B cell (primary cell): ENCODE results near the gene UNCX. TPM values are rescaled to one million over a fixed set of nuclear protein-coding genes. Genes with fewer than 3 reads are reported as not detected.
"Not testable (repeated sequence)": the region's sequence is repeated elsewhere in the genome, so short reads cannot be mapped to it uniquely, and the experiment has no call there.

ENCODE experiments used
- ATAC-seq: fragments of 200-7000 bp; cut with Tn5 transposase; one replicate; pipeline ENCODE4 v1.10.0; 2021; ENCODE audit warnings: low read depth, mild to moderate bottlenecking, moderate number of reproducible peaks, moderate library complexity
- CTCF ChIA-PET: fragments of 350-600 bp; sonication (Branson Sonifier 250); formaldehyde crosslinking; loops from one replicate; lab custom pipeline; 2021; ENCODE audit warnings: antibody characterized with exemption, inconsistent platforms; lab: Charles Lee
- POLR2A ChIA-PET: fragments of 350-600 bp; sonication (Branson Sonifier 250); formaldehyde crosslinking; loops from one replicate; lab custom pipeline; 2021; ENCODE audit warnings: antibody characterized with exemption; lab: Charles Lee
- DNase-seq: peaks from one replicate; pipeline ENCODE4 v3.0.0; 2013
- H2AFZ ChIP-seq: 2 replicates; pipeline ENCODE4 v1.6.1; 2012; ENCODE audit warnings: mild to moderate bottlenecking, low read depth, low read length; ENCODE audit not compliant: insufficient read depth, poor library complexity, severe bottlenecking
- H3K27ac ChIP-seq, 2 donors: 1 replicate in 1 of 2; 2 replicates in 1 of 2; pipeline ENCODE4 v1.5.1; 2012 to 2013; ENCODE audit warnings: low read length in 2 of 2, mild to moderate bottlenecking in 2 of 2, moderate library complexity in 1 of 2
- H3K27me3 ChIP-seq, 4 experiments: fragments of 200-600 bp in 1 of 4; sonication (generic) in 1 of 4; replicated peaks in 1 of 4; 1 replicate in 2 of 4; 2 replicates in 2 of 4; pipeline versions ENCODE4 v1.6.1 to v1.7.0; 2013 to 2016; ENCODE audit warnings: low read length in 3 of 4, mild to moderate bottlenecking in 2 of 4, mixed read lengths in 1 of 4, moderate library complexity in 1 of 4; ENCODE audit not compliant: insufficient read depth in 4 of 4, control insufficient read depth in 3 of 4; ENCODE audit errors: control extremely low read depth in 1 of 4
- H3K36me3 ChIP-seq, 2 experiments: replicated peaks in 1 of 2; 1 replicate in 1 of 2; 2 replicates in 1 of 2; pipeline versions ENCODE4 v1.6.1 to v1.7.1; 2013; ENCODE audit warnings: low read length in 1 of 2; ENCODE audit not compliant: insufficient read depth in 2 of 2, control insufficient read depth in 1 of 2; ENCODE audit errors: control extremely low read depth in 1 of 2, extremely low read depth in 1 of 2
- H3K4me1 ChIP-seq, 2 donors: fragments of 200-600 bp in 1 of 2; sonication (generic) in 1 of 2; 1 replicate in 1 of 2; 2 replicates in 1 of 2; pipeline versions ENCODE4 v1.5.1 to v1.6.1; 2013 to 2017; ENCODE audit warnings: low read length in 2 of 2; ENCODE audit not compliant: control insufficient read depth in 2 of 2, insufficient read depth in 2 of 2
- H3K4me2 ChIP-seq: replicated peaks from 2 replicates; pipeline ENCODE3; 2012; ENCODE audit warnings: mild to moderate bottlenecking, low read depth, low read length; ENCODE audit not compliant: poor library complexity, severe bottlenecking
- H3K4me3 ChIP-seq, 5 experiments: fragments of 200-600 bp in 1 of 5; sonication (generic) in 1 of 5; 1 replicate in 3 of 5; 2 replicates in 2 of 5; pipeline versions ENCODE4 v1.5.1 to v1.7.0; 2011 to 2016; ENCODE audit warnings: low read length in 4 of 5, mild to moderate bottlenecking in 4 of 5, low read depth in 2 of 5, control low read depth in 1 of 5, moderate library complexity in 1 of 5; ENCODE audit not compliant: insufficient read depth in 1 of 5; ENCODE audit errors: control extremely low read depth in 1 of 5, extremely low read depth in 1 of 5
- H3K79me2 ChIP-seq: fragments of 200-600 bp; sonication (generic); one replicate; pipeline ENCODE4 v1.6.0; 2016; ENCODE audit warnings: low read length; ENCODE audit not compliant: control insufficient read depth, insufficient read depth
- H3K9ac ChIP-seq: fragments of 200-600 bp; sonication (generic); 2 replicates; pipeline ENCODE4 v1.6.1; 2017; ENCODE audit warnings: mild to moderate bottlenecking, low read length, moderate library complexity
- H3K9me3 ChIP-seq, 3 donors: one replicate each; pipeline versions ENCODE4 v1.6.1 to v1.7.1; 2013; ENCODE audit warnings: low read length in 2 of 3; ENCODE audit not compliant: control insufficient read depth in 2 of 3, insufficient read depth in 1 of 3; ENCODE audit errors: control extremely low read depth in 1 of 3
- H4K20me1 ChIP-seq: 2 replicates; pipeline ENCODE4 v1.6.0; 2012; ENCODE audit warnings: mild to moderate bottlenecking, low read length; ENCODE audit not compliant: insufficient read depth, control insufficient read depth, poor library complexity, severe bottlenecking
- H3K27ac Mint-ChIP-seq: one replicate; pipeline ENCODE4 v1.8.0; 2021; ENCODE audit warnings: mixed read lengths
- H3K27me3 Mint-ChIP-seq: one replicate; pipeline ENCODE4 v1.8.0; 2021; ENCODE audit warnings: mixed read lengths
- H3K4me1 Mint-ChIP-seq: one replicate; pipeline ENCODE4 v1.8.0; 2021; ENCODE audit warnings: mixed read lengths
- H3K4me3 Mint-ChIP-seq: one replicate; pipeline ENCODE4 v1.8.0; 2021; ENCODE audit warnings: mixed read lengths
- H3K9me3 Mint-ChIP-seq: one replicate; pipeline ENCODE4 v1.8.0; 2022; ENCODE audit warnings: mixed read lengths; ENCODE audit not compliant: insufficient read depth
- EZH2 ChIP-seq: IDR thresholded peaks from 2 replicates; pipeline ENCODE4 v1.6.1; 2012; ENCODE audit warnings: borderline replicate concordance, low read depth, mild to moderate bottlenecking, moderate library complexity, low read length; ENCODE audit not compliant: insufficient read depth, poor library complexity, severe bottlenecking
- WGBS: methylation state at CpG from one replicate; pipeline ENCODE4 v1.1.5; 2013; ENCODE audit warnings: missing lambda C conversion rate; ENCODE audit not compliant: insufficient coverage; 5-methylcytosine and 5-hydroxymethylcytosine counted together
- intact Hi-C: fragments of 100-400 bp; cut with micrococcal nuclease; formaldehyde crosslinking; loops from one replicate; pipeline ENCODE4 v1.10.0; 2022
- polyA plus RNA-seq: library from polyadenylated mRNA; depleted of rRNA; stranded (reverse); fragments of >200 nt; gene quantifications from 2 replicates; pipeline ENCODE4 v1.2.3, GENCODE V29; 2012
- total RNA-seq, 2 donors: library from RNA; stranded (reverse); fragments of 120-200 nt in 1 of 2; gene quantifications; 1 replicate in 1 of 2; 2 replicates in 1 of 2; pipeline versions ENCODE4 v1.2.3 to v1.2.4, GENCODE V29; 2013 to 2022
- TF ChIP-seq, protein P1 (sequence below): fragments of 200-600 bp; IDR thresholded peaks from one replicate; pipeline ENCODE4 v1.8.0; 2022; ENCODE audit warnings: antibody characterized with exemption, mild to moderate bottlenecking

The UNCX gene
- total and polyA plus RNA-seq, 2 donors (not counting 1 experiment from before 2014, with no cell fraction given): not detected

DNA sequence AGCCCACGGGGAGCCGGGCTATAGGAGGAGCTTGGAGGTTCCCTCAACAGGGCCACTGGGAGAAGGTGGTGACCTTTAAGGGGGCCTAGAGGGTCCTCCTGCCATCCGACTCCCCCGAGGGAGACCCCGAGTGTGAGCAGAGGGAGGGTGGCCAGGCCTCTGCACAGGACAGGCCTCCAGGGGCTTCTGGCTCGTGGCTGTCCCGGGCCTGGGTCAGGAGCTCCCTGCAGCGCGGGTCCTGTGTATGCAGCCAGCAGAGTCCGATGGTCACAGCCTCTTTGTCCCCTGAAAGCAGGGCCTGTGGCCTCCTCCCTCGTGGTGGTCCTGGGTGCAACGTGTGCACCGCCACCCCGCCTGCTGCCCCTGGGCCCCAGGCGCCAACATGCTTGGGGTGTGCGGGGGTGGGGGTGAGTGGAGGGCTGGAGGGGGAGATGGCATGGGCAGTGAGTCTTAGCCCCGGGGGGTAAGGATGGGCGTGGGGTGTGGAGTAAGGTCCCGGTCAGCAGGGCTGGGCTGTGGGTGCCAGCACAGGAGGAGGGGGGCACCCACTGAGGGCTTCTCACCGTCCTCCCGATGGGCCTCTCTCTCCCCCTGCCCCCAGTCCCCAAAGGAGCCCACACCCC lies 27.1 kb downstream of the UNCX start:
- 65% methylated on average over 14 of the region's 21 CpGs for WGBS
- Histone ChIP-seq H3K9ac (no peak overlapping the region), H4K20me1 (no peaks in the 10 kb centered on the region), H2AFZ (no peak overlapping the region), H3K27ac (no peak overlapping the region), H3K36me3 (no peaks in the 10 kb centered on the region), H3K27me3 (peaks cover 0 to 26% (median 0%) of the 10 kb centered on the region in 4 experiments), H3K4me2 (no peak overlapping the region), H3K9me3 (no peaks in the 10 kb centered on the region), H3K79me2 (no peaks in the 10 kb centered on the region), H3K4me3 (no peak overlapping the region), H3K4me1 (no peaks in the 10 kb centered on the region)
- POLR2A ChIA-PET: no interaction called here
- intact Hi-C loops: no loop called here
- no peaks in the 10 kb centered on the region for H3K9me3 Mint-ChIP-seq
- DNase-seq (no peak), ATAC-seq (no peak)
- peaks cover 25% of the 10 kb centered on the region for H3K27me3 Mint-ChIP-seq
- TF ChIP-seq, protein P1, sequence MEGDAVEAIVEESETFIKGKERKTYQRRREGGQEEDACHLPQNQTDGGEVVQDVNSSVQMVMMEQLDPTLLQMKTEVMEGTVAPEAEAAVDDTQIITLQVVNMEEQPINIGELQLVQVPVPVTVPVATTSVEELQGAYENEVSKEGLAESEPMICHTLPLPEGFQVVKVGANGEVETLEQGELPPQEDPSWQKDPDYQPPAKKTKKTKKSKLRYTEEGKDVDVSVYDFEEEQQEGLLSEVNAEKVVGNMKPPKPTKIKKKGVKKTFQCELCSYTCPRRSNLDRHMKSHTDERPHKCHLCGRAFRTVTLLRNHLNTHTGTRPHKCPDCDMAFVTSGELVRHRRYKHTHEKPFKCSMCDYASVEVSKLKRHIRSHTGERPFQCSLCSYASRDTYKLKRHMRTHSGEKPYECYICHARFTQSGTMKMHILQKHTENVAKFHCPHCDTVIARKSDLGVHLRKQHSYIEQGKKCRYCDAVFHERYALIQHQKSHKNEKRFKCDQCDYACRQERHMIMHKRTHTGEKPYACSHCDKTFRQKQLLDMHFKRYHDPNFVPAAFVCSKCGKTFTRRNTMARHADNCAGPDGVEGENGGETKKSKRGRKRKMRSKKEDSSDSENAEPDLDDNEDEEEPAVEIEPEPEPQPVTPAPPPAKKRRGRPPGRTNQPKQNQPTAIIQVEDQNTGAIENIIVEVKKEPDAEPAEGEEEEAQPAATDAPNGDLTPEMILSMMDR: no peak
- TF ChIP-seq EZH2: no peak
- no peak overlapping the region for H3K4me3 Mint-ChIP-seq
- no peak overlapping the region for H3K27ac Mint-ChIP-seq
- no peaks in the 10 kb centered on the region for H3K4me1 Mint-ChIP-seq
- CTCF ChIA-PET: interaction anchor here (1.0 kb wide), 1 partner anchor 38 kb away, joined by 3 read pairs; no protein-coding TSS in a partner anchor

GRCh38 chr7:1260244-1260635 lies 27.6 kb downstream of the UNCX start:
- H3K27ac ChIP-seq: no peak overlapping the region
- CTCF ChIA-PET: interaction anchor here (1.0 kb wide), 1 partner anchor 39 kb away, joined by 3 read pairs; no protein-coding TSS in a partner anchor
- H3K36me3 ChIP-seq: no peaks in the 10 kb centered on the region
- H3K4me1 ChIP-seq: no peaks in the 10 kb centered on the region
- no peak overlapping the region for H3K4me2 ChIP-seq
- H3K4me3 ChIP-seq: no peak overlapping the region
- 79% methylated on average over 20 of the region's 21 CpGs for WGBS
- no peak for ATAC-seq
- no peak overlapping the region for H2AFZ ChIP-seq
- H3K9ac ChIP-seq: no peak overlapping the region
- Mint-ChIP-seq H3K4me1 (no peaks in the 10 kb centered on the region), H3K27ac (no peak overlapping the region), H3K27me3 (peaks cover 25% of the 10 kb centered on the region), H3K9me3 (no peaks in the 10 kb centered on the region), H3K4me3 (no peak overlapping the region)
- H3K27me3 ChIP-seq: peaks cover 0 to 24% (median 0%) of the 10 kb centered on the region in 4 experiments
- intact Hi-C loops: no loop called here
- no peak for TF ChIP-seq EZH2
- TF ChIP-seq, protein P1: no peak
- POLR2A ChIA-PET: no interaction called here
- no peaks in the 10 kb centered on the region for H3K9me3 ChIP-seq
- no peaks in the 10 kb centered on the region for H3K79me2 ChIP-seq
- no peaks in the 10 kb centered on the region for H4K20me1 ChIP-seq
- no peak for DNase-seq

GRCh38 chr7:1261036-1261435 lies 28.4 kb downstream of the UNCX start:
- H3K4me2 ChIP-seq, CTCF ChIA-PET, ATAC-seq, H3K4me3 ChIP-seq, H4K20me1 ChIP-seq, H3K9me3 Mint-ChIP-seq, H3K27ac Mint-ChIP-seq, H3K27ac ChIP-seq, H3K9ac ChIP-seq, intact Hi-C loops, H3K4me1 Mint-ChIP-seq, POLR2A ChIA-PET, DNase-seq, H3K4me3 Mint-ChIP-seq, H3K79me2 ChIP-seq, H3K36me3 ChIP-seq, H2AFZ ChIP-seq, H3K9me3 ChIP-seq, H3K4me1 ChIP-seq: not testable (repeated sequence)
- peaks cover 23% of the 10 kb centered on the region for H3K27me3 Mint-ChIP-seq
- WGBS: 77% methylated on average over 10 of the region's 10 CpGs
- peaks cover 0 to 27% (median 0%) of the 10 kb centered on the region in 4 experiments for H3K27me3 ChIP-seq
